ENCODE measurements around the gene PTPN2. TPM values are rescaled to one million over a fixed set of nuclear protein-coding genes. Genes with fewer than 3 reads are reported as not detected.
"Not testable (repeated sequence)": the region's sequence is repeated elsewhere in the genome, so short reads cannot be mapped to it uniquely, and the experiment has no call there.

PTPN2 gene
- total and polyA plus RNA-seq, 2 experiments from 2014 or later = 49.9 to 65.5 TPM

DNA sequence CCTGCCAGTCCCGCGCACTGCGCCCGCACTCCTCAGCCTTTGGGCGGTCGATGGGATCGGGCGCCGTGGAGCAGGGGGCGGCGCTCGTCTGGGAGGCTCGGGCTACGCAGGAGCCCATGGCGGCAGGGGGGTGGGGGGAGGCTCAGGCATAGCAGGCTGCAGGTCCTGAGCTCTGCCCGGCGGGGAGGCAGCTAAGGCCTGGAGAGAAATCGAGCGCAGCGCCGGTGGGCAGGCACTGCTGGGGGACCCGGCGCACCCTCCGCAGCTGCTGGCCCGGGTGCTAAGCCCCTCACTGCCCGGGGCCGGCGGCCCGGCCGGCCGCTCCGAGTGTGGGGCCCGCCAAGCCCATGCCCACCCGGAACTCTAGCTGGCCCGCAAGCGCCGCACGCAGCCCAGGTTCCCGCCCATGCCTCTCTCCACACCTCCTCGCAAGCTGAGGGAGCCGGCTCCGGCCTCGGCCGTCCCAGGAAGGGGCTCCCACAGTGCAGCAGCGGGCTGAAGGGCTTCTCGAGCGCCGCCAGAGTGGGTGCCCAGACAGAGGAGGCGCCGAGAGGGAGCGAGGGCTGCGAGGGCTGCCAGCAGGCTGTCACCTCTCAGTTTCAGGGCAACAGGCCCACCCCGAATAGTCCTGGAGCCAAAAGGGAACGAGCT is 107.1 kb downstream of the PTPN2 start (continued):
- TF ChIP-seq ZNF462 (CRISPR knock-in tag; IDR thresholded peaks at IDR 0.05) = no peak
- no peak for TF ChIP-seq JUNB (IDR thresholded peaks at IDR 0.05; ENCODE audit: unreplicated experiment)
- no peak for TF ChIP-seq REST (IDR thresholded peaks at IDR 0.05; ENCODE audit: unreplicated experiment)
- no peak for TF ChIP-seq EZH2phosphoT487 (IDR thresholded peaks at IDR 0.05; ENCODE audit: unreplicated experiment)
- no peak for TF ChIP-seq POLR2AphosphoS5 (IDR thresholded peaks at IDR 0.05; ENCODE audit: low read depth)
- no peak for TF ChIP-seq EZH2 (IDR thresholded peaks at IDR 0.05; ENCODE audit: low read depth, unreplicated experiment)
- TF ChIP-seq STAT1 (IDR thresholded peaks at IDR 0.05; ENCODE audit: unreplicated experiment) = no peak
- TF ChIP-seq ZNF114 (CRISPR knock-in tag; IDR thresholded peaks at IDR 0.05) = no peak

DNA sequence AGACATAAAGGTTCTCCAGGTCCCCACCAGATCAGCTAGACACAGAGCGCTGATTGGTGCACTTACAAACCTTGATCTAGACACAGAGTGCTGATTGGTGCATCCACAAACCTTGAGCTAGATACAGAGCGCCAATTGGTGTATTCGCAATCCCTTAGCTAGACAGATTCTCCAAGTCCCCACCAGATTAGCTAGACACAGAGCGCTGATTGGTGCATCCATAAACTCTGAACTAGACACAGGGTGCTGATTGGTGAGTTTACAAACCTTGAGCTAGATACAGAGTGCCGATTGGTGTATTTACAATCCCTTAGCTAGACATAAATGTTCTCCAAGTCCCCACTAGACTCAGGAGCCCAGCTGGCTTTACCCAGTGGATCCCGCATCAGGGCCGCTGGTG is 107.6 kb downstream of the PTPN2 start:
- H3K4me1 ChIP-seq (ENCODE audit: insufficient read depth); H3K36me3 ChIP-seq (ENCODE audit: insufficient read depth); H4K20me1 ChIP-seq (replicated peaks; ENCODE audit: insufficient read depth); H3K9me2 ChIP-seq (ENCODE audit: insufficient read depth); H3K36me3 Mint-ChIP-seq (ENCODE audit: low read depth); H3F3A ChIP-seq (replicated peaks; ENCODE audit: low read depth); H3K9me3 Mint-ChIP-seq; H3K4me1 Mint-ChIP-seq; H3K27ac Mint-ChIP-seq; H3K79me2 ChIP-seq (replicated peaks; ENCODE audit: insufficient read depth); H3K27ac ChIP-seq (ENCODE audit: low read depth); ATAC-seq: not testable (repeated sequence)
- peak overlapping the region; percentile 98; the same call in 1 of the 2 replicates for H2AFZ ChIP-seq
- peak; percentile 60 for DNase-seq (ENCODE audit: low spot score)
- H3K27me3 Mint-ChIP-seq (ENCODE audit: insufficient read depth, low read depth, poor library complexity) = peaks cover 11% of the 10 kb centered on the region
- peak overlapping the region; percentile 72 for H3K4me3 ChIP-seq
- peak overlapping the region; percentile 88 for H3K4me2 ChIP-seq
- H3K4me3 Mint-ChIP-seq = peak overlapping the region; percentile 21; the same call in 1 of the 3 replicates
- peaks cover 48% of the 10 kb centered on the region for H3K27me3 ChIP-seq (ENCODE audit: insufficient read depth)

All from GM23338 (cell line).